Purkinje cell (primary cell): ENCODE results near the gene F8A3. TPM values are rescaled to one million over a fixed set of nuclear protein-coding genes. Genes with fewer than 3 reads are reported as not detected.

Source experiments
- polyA plus RNA-seq: library from polyadenylated mRNA; unstranded; fragments of >200 nt; fragmentation: Nextera tagmentation; gene quantifications from 2 replicates; pipeline ENCODE4 v1.2.1, GENCODE V29; 2014

The F8A3 gene
- 8.4 and 12.4 TPM in 2 replicates for polyA plus RNA-seq

DNA sequence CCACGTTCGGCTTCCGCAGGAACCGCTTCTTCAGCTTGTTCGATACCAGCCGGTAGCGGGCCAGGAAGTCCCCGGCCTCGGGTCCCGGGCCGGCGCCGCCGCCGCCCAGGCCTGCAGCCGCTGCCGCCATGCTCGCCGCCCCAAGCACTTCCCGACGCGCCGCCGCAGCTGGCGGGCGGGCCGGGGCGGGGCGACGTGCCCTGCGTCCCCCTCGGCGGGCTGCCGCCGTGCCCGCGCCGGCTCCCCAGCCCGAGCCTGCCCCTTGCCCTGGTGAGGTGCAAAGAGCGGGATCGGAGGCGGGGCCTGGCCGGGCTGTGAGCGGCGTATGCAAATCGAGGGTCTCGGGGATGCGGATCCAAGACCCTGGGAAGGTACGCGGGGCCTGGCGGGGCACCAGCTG lies at the start of gene F8A3:
TSS of gene F8A3 (minus strand) at position 150 of the 400 bp plus-strand sequence. CDS start at position 130, 20 bp downstream.

Other genes with a start within 250 kb of the F8A3 start
- 136 and 154 TPM in 2 replicates for gene VBP1, start 242.2 kb downstream of the F8A3 start, polyA plus RNA-seq
- 19.7 and 22.1 TPM in 2 replicates for gene RAB39B, start 194.1 kb downstream of the F8A3 start, polyA plus RNA-seq
- gene CLIC2, start 124.0 kb downstream of the F8A3 start, polyA plus RNA-seq, result 1.1 and 6.7 TPM in 2 replicates
- not detected in 2 replicates for gene F8A2, start 76.5 kb downstream of the F8A3 start, polyA plus RNA-seq
- gene SPRY3, start 154.0 kb upstream of the F8A3 start, polyA plus RNA-seq, result 1.8 and 4.6 TPM in 2 replicates
- 12.2 and 17.1 TPM in 2 replicates for gene TMLHE, start 154.3 kb upstream of the F8A3 start, polyA plus RNA-seq